NCI-H128 (cell line): Measurements from ENCODE around the gene PLEKHG3.
"Not testable (repeated sequence)": the region's sequence is repeated elsewhere in the genome, so short reads cannot be mapped to it uniquely, and the experiment has no call there.

Experiments used
- DNase-seq: peaks from one replicate; lab custom pipeline; 2025; ENCODE audit not compliant: unreplicated experiment; lab: John Stamatoyannopoulos, UW

The PLEKHG3 gene

DNA sequence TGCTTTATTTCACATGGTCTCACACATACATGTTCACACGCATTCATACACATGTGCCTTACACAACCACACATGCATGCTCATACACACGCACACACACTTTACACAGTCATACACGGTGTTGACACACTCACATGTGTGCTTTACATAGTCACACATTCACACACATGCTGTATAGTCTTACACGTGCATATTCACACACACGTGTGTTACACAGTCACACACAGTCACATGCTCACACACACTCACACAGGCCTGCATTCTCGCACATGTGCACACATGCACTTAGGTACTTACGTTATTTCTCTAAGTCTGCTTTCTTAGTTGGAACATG lies 18.0 kb upstream of the PLEKHG3 start:
- DNase-seq: no peak

DNA sequence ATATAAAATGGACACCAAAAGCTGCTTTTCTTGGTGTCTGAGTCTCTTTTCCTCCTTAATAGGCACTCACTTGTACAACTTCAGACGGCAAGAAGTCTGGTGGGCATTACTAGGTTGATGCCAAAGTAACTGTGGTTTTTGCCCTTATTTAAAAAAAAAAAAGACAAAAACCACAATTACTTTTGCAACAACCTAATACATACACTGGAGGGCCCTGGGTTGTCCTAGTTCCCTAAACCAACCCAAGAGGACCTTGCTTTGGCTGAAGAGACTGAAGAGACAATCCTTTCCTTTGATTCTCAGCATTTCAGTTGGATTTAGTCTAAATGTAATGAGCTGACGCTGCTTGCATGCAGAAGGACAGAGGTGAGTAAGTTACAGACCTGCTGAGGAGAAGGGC lies 16.2 kb upstream of the PLEKHG3 start:
- DNase-seq: no peak

GRCh38 chr14:64688811-64689281 lies 15.4 kb upstream of the PLEKHG3 start:
- no peak for DNase-seq

GRCh38 chr14:64689289-64689688 lies 14.9 kb upstream of the PLEKHG3 start:
- DNase-seq: no peak

DNA sequence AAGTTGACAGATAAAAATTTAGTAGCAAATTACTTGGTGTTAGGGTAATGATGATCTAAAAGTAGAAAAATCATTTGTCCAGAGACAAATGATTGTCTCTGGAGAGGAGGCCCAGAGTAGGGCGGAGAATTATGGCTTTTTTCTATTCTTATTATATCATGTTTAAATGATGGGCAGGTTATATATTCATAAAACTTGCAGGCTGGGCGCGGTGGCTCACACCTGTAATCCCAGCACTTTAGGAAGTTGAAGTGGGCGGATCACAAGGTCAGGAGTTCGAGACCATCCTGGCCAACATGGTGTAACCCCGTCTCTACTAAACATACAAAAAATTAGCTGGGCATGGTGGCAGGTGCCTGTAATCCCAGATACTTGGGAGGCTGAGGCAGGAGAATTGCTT lies 13.6 kb upstream of the PLEKHG3 start:
- not testable (repeated sequence) for DNase-seq

GRCh38 chr14:64691376-64691775 lies 12.8 kb upstream of the PLEKHG3 start:
- DNase-seq: no peak

DNA sequence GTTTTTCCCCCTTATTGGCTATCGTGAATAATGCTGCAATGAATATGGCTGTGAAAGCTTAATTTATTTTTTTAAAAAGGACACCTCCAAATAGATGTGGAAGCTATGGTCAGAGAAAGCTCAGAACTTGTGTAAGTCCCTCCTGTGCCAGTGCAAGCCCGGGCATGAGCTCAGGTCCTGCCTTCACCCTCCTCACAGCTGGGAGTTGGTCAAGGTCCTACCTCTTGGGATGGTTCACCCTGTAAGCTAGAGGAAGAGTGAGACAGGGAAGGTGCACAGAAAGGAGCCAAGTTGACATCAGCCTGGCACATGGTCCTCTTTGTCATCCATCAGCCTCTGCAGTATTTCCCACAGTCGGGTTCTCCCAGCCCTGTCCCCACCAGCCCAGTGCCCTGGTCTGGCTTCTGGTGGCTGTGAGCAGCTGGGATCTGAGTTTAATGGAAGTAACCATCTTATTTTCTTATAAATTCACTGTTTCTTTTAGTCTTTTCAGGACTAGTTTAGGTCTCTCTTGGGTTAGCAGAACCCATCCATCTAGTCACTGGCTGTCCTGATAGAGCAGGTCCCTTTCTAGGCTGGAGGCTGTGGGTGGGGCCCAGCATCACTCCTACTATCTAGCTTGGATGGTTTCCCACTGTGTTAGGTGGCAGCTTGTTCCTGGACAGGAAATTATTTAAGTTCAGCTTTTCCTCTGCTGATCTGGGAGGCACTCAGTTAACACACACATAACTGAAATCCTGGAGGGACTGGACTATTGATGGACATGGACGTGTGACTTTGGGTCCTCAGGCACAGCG lies 11.8 kb upstream of the PLEKHG3 start:
- DNase-seq: no peak

GRCh38 chr14:64692986-64693809 lies 11.0 kb upstream of the PLEKHG3 start:
- DNase-seq: no peak

DNA sequence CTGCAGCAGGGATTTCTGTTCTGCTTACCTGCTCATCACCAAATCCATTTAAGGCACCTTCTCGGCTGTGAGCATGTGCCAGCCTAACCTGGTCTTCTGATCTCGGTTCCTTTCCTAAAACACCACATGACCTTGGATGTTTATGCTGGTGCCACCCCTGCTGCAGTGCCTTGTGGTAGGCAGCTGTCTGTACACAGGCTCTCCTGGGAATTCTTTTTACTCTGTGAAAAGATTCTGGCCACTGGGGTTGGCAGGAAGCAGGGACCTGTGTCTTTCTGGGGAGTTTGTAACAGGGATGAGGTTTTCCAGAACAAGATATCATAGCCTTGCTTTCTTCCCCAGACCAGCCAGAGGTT lies 10.4 kb upstream of the PLEKHG3 start:
- no peak for DNase-seq

DNA sequence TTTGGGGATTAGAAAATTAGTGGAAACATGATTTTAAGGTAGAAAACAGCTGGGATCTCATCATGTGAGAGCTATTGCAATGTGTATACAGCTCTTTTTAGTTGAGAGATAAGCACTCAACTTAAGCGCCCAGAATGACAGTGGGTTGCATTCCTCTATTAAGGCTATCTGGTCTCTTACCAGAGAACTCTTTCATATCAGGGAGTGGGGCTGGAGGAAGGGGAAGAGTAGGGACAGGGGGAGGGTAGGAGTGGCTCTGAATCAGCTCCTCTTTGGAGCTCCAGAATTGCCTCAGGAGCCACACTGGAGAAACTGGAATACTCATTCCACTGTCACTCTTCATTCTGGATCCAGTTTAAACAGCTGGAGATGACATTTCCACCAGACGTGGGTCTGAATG lies 9.2 kb upstream of the PLEKHG3 start:
- no peak for DNase-seq

DNA sequence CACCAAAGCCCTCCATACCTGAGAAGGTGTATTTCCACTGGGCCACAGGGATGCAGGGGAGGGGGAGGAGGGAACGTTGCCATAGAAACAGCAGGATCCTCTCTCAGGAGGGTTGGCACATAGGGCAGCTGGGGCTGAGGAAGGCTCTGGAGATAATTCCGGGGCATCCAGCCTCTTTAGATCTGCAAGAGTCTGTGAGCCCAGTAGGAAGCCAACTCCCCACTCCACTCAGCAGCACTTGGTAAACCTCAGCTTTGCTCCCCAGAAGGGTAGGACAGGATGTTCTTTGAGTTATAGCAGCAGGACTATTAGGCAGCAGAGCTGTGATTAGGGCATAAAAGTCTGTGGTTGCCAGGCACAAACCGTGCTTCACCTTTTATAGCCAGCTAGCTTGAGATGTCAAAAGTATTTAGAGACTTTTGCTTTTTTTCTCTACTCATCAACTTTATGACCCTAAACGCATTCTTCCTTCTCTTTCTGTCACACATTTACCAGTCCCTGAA lies 7.8 kb upstream of the PLEKHG3 start:
- DNase-seq: no peak

DNA sequence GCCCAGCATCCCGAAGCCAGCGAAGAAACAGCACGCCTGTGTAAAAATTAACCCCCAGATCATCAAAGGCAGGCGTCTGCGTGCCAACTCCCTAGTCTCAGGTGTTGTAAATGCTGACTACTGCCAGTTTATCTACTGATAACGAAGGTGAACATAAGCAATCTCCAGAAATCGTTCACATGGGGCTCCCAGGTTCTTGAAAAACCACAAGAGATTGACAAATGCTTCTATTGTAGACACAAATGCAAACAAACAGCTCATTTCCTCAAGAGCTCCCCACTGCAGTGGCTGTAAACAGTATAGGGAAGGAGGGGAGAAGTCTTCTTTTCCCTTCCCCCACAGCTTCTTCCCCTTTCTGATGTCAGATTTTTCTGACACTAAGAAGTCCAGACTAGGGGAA lies 5.3 kb upstream of the PLEKHG3 start:
- DNase-seq: no peak

GRCh38 chr14:64700290-64700689 lies 3.9 kb upstream of the PLEKHG3 start:
- DNase-seq: no peak

DNA sequence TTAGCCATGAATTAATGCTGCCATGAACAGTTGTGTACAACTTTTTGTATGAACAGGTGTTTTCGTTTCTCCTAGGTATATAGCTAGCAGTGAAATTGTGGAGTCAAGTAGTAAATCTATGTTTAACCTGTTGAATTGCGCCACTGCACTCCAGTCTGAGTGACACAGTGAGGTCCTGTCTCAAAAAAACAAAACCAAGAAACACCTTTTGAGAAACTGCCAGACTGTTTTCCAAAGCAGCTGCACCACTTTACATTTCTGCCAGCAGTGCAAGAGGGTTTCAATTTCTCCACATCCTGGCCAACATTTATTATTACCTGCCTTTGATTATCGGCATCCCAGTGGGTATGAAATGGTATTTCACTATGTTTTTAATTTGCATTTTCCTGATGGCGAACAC lies 3.3 kb upstream of the PLEKHG3 start:
- no peak for DNase-seq

DNA sequence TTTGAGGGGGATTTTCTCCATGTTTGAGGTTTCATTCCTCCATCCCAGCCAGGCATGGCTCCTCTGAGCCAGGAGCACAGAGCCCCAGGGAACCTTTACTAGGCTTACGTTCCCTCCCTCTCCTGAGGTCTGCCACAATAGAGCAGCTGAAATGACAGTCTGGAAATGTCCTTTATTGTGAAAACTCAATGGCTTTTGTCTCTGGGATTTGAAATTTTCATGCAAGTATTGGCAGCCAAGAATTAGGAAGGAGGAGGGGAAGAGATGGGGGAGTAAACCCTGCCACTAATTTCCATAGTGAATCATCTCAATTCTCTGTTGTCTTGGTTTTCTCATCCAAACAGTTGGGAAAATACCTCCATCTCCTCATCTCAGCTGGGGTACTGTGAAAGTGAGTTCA lies 2.6 kb upstream of the PLEKHG3 start:
- no peak for DNase-seq

- peak; percentile 22 for DNase-seq
Measured at GRCh38 chr14:64702493-64703394, 1.5 kb upstream of the PLEKHG3 start.

DNA sequence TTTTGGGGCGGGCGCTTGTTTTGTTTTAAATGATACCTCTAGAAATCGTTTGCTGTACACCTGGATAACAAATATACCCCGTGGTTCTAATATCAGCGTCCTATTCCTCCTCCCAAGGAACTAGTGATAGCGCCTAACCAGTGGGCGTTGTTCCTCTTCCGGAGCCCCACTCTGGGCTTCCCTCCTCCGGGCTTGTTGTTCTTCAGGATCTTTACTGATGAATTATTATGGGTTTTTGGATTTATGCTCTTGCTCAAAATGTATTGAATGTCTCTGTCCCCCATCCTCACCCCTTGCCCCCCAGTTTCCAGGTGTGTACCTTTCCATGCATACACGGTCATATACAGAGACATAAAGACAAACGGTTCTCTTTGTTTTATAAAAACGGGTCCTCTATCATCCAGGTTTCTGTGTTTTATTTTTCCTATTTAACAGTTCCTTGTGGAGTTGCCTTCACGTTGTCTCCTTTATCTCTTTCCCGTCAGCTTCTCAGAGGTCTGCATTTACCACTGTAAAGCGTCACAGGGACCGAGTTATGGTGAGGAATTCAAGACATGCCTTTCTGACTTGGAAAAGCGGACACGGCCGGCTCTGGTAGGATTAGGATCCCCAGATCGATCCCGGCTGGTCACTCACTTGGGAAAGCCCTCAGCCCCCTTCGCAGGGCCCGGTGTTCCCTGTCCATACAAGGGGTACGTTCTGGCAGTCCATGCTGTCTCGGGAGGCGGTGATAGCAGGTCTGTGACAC lies 655 bp upstream of the PLEKHG3 start:
- no peak for DNase-seq

DNA sequence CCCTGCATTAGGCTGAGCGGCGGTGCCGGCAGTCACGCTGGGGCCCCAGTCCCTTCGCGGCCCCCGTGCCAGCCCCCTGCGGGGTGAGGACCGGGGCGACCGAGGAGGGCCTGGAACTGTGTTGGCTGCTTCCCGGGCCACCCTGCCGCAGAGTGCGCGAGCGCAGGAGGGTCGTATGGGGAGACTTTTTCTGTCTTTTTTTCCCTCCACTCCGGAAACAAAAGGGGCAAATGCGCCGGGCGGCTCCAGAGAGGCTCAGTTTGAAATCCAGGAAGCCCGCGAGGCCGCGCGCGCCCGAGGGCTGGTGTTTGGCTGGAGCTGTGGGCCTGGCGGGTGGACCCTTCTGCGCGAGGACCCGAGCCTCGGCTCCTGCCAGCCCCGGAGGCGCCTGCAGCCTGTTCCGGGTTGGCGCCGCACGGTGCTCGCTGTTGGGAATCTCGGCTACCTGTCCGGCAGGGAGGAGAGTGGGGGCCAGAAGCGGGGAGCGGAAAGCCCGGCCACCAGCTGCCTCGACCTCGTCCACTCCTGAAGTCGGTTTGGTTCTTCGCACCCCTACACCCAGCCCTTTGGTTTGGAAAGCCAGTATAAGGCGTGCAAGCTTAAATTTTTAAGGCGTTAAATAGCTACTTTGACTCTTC lies 638 bp downstream of the PLEKHG3 start:
- DNase-seq: no peak

DNA sequence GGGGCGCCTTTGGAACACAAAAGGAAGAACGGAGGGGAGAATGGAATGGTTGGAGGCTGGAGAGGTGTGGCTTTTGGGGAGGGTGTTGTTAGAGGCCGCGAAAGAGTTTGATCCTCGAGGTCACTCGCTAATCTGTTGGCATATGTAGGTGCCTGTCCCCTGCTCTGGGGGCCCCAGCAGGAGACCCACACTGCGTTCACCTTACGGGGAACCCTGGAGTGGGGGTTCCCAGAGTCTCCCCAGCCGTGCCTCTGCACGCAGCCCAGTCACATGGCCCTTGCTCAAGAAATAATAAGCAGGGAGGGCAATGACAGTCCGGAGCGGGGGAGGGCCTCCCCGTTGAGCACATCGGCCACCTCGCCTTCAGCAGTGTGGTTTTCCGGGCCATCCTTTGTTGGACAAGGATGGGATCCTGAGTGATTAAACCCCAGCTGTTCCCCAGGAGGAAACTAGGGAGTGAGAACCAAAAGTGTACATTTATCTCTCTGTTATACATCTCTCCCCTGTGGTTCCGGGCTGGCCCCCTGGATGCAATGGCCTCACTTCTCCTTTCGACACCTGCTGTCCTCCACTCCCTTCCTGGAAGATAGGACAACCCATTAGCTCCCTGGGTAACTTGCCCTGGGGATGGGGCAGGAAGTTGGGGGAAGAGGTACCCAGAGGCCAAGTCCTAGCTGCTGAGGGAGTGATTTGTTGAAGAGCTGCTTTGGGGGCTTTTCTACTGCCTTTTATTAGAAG lies 1.3 kb downstream of the PLEKHG3 start:
- DNase-seq: no peak
